ENCODE data around the gene FAM8A1.

DNA sequence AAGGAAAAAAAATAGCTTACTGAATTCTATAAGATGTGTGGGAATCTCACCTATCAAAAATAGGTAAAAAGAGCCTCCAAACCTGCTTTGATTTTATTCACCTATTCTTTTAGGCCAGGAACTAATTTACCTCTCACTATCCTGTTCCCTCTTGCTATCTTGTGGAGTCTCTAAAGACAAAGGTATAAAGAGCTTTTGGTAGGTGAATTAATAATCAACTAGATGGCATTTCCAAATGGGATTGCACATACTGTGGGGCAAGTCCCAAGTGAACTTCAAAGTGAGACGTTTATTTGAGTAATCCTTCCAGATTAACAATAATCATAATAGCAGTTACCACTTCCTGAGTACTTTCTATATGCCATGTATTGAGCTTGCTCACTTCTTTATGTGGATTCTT, 2.8 kb downstream of the FAM8A1 start:
- TF ChIP-seq CTCF (IDR thresholded peaks at IDR 0.05): no peak
- TF ChIP-seq POLR2A (IDR thresholded peaks at IDR 0.05): no peak
- no peak for TF ChIP-seq EP300 (IDR thresholded peaks at IDR 0.05)

Measured in suprapubic skin (tissue), 3 donors.